Astrocyte (in vitro differentiated cells and primary cell): Measurements from ENCODE around the gene VWC2L. TPM values are rescaled to one million over a fixed set of nuclear protein-coding genes. Genes with fewer than 3 reads are reported as not detected.
A peak's percentile ranks its signal among the peaks of the same experiment; 100 is the strongest.

Experiments used
- DNase-seq: peaks from one replicate; pipeline ENCODE4 v3.0.0-alpha.2; 2010; ENCODE audit warnings: low read depth
- FAIRE-seq: peaks from 2 replicates; lab custom pipeline; 2011; peaks lifted over from hg19 to GRCh38; lab: Jason Lieb, UNC
- H2AFZ ChIP-seq: 2 replicates; pipeline ENCODE4 v1.6.0; 2012; ENCODE audit warnings: low read depth, low read length, inconsistent platforms
- H3K27ac ChIP-seq: 2 replicates; pipeline ENCODE4 v1.5.1; 2011; ENCODE audit warnings: low read depth, low read length, inconsistent platforms
- H3K27me3 ChIP-seq: 2 replicates; pipeline ENCODE4 v1.6.0; 2011; ENCODE audit warnings: low read length, inconsistent platforms; ENCODE audit not compliant: insufficient read depth
- H3K36me3 ChIP-seq: 2 replicates; pipeline ENCODE4 v1.5.1; 2011; ENCODE audit warnings: low read length, inconsistent platforms; ENCODE audit not compliant: insufficient read depth
- H3K4me1 ChIP-seq: 2 replicates; pipeline ENCODE4 v1.5.1; 2011; ENCODE audit warnings: low read length, inconsistent platforms; ENCODE audit not compliant: insufficient read depth
- H3K4me2 ChIP-seq: 2 replicates; pipeline ENCODE4 v1.6.0; 2012; ENCODE audit warnings: low read length, inconsistent platforms
- H3K4me3 ChIP-seq: 2 replicates; pipeline ENCODE4 v1.5.1; 2011; ENCODE audit warnings: low read depth, mild to moderate bottlenecking, low read length, inconsistent platforms; ENCODE audit not compliant: insufficient read depth
- H3K79me2 ChIP-seq: 2 replicates; pipeline ENCODE4 v1.6.0; 2012; ENCODE audit warnings: mild to moderate bottlenecking, low read length, inconsistent platforms; ENCODE audit not compliant: insufficient read depth
- H3K9ac ChIP-seq: 2 replicates; pipeline ENCODE4 v1.6.0; 2012; ENCODE audit warnings: mild to moderate bottlenecking, low read length, inconsistent platforms
- H3K9me3 ChIP-seq: 2 replicates; pipeline ENCODE4 v1.5.1; 2012; ENCODE audit warnings: low read depth, mild to moderate bottlenecking, low read length, inconsistent platforms; ENCODE audit not compliant: insufficient read depth
- H4K20me1 ChIP-seq: 2 replicates; pipeline ENCODE4 v1.6.0; 2012; ENCODE audit warnings: low read length, inconsistent platforms; ENCODE audit not compliant: insufficient read depth
- H3K27ac Mint-ChIP-seq: one replicate; pipeline ENCODE4 v1.8.0; 2021; ENCODE audit warnings: mild to moderate bottlenecking, mixed read lengths; ENCODE audit not compliant: unreplicated experiment
- H3K27me3 Mint-ChIP-seq: one replicate; pipeline ENCODE4 v1.8.0; 2021; ENCODE audit warnings: low read depth, mixed read lengths; ENCODE audit not compliant: unreplicated experiment
- H3K36me3 Mint-ChIP-seq: one replicate; pipeline ENCODE4 v1.8.0; 2021; ENCODE audit warnings: low read depth, mixed read lengths; ENCODE audit not compliant: unreplicated experiment
- H3K4me1 Mint-ChIP-seq: one replicate; pipeline ENCODE4 v1.8.0; 2021; ENCODE audit warnings: low read depth, mixed read lengths; ENCODE audit not compliant: unreplicated experiment
- H3K4me3 Mint-ChIP-seq: one replicate; pipeline ENCODE4 v1.8.0; 2021; ENCODE audit warnings: mild to moderate bottlenecking, moderate library complexity, mixed read lengths; ENCODE audit not compliant: unreplicated experiment
- H3K9me3 Mint-ChIP-seq: one replicate; pipeline ENCODE4 v1.8.0; 2021; ENCODE audit warnings: mild to moderate bottlenecking, mixed read lengths; ENCODE audit not compliant: unreplicated experiment
- CTCF ChIP-seq: IDR thresholded peaks from 2 replicates; pipeline ENCODE4 v1.5.1; 2011; ENCODE audit warnings: low read depth, mild to moderate bottlenecking, inconsistent platforms, low read length, moderate library complexity; ENCODE audit not compliant: insufficient read depth
- EZH2 ChIP-seq: IDR thresholded peaks from 2 replicates; pipeline ENCODE4 v1.6.1; 2012; ENCODE audit warnings: mild to moderate bottlenecking, low read length, inconsistent platforms; ENCODE audit not compliant: insufficient read depth
- total RNA-seq: library from RNA; stranded (reverse); gene quantifications from 2 replicates; pipeline ENCODE4 v1.2.1, GENCODE V29; 2021

The VWC2L gene
- total RNA-seq, 1 donor from 2014 or later = not detected

- FAIRE-seq (no peak), DNase-seq (peak; percentile 50)
- no peak overlapping the region for H3K9ac ChIP-seq
- no peaks in the 10 kb centered on the region for H3K36me3 ChIP-seq
- Mint-ChIP-seq H3K36me3 (no peaks in the 10 kb centered on the region), H3K27ac (peak overlapping the region; percentile 98), H3K4me1 (peaks cover 28% of the 10 kb centered on the region), H3K27me3 (no peaks in the 10 kb centered on the region), H3K9me3 (peaks cover 2% of the 10 kb centered on the region), H3K4me3 (no peak overlapping the region)
- no peaks in the 10 kb centered on the region for H3K79me2 ChIP-seq
- H2AFZ ChIP-seq = no peak overlapping the region
- no peak overlapping the region for H3K4me2 ChIP-seq
- no peak for TF ChIP-seq CTCF
- TF ChIP-seq EZH2 = no peak
- H3K9me3 ChIP-seq = no peaks in the 10 kb centered on the region
- H3K27ac ChIP-seq = no peak overlapping the region
- H3K4me1 ChIP-seq = peaks cover 8% of the 10 kb centered on the region
- H4K20me1 ChIP-seq = no peaks in the 10 kb centered on the region
- H3K27me3 ChIP-seq = no peaks in the 10 kb centered on the region
- H3K4me3 ChIP-seq = no peak overlapping the region
These were observed 166.9 kb downstream of the VWC2L start for GRCh38 chr2:214577769-214578168.

- no peak for TF ChIP-seq CTCF
- no peak for TF ChIP-seq EZH2
- Histone ChIP-seq H3K9me3 (no peaks in the 10 kb centered on the region), H2AFZ (peak overlapping the region; percentile 5), H3K36me3 (no peaks in the 10 kb centered on the region), H3K4me1 (peaks cover 8% of the 10 kb centered on the region), H3K27me3 (no peaks in the 10 kb centered on the region), H3K79me2 (no peaks in the 10 kb centered on the region), H3K4me2 (no peak overlapping the region), H3K9ac (no peak overlapping the region), H3K27ac (no peak overlapping the region), H4K20me1 (no peaks in the 10 kb centered on the region), H3K4me3 (no peak overlapping the region)
- DNase-seq (no peak), FAIRE-seq (no peak)
- Mint-ChIP-seq H3K4me3 (no peak overlapping the region), H3K27me3 (no peaks in the 10 kb centered on the region), H3K4me1 (peaks cover 28% of the 10 kb centered on the region), H3K9me3 (peaks cover 2% of the 10 kb centered on the region), H3K27ac (peak overlapping the region; percentile 98), H3K36me3 (no peaks in the 10 kb centered on the region)
These were observed 167.6 kb downstream of the VWC2L start for GRCh38 chr2:214578442-214578841.

- TF ChIP-seq EZH2 (no peak), CTCF (no peak)
- peak overlapping the region; percentile 83 for H3K27ac Mint-ChIP-seq
- no peaks in the 10 kb centered on the region for H3K27me3 Mint-ChIP-seq
- H4K20me1 ChIP-seq = no peaks in the 10 kb centered on the region
- H3K27ac ChIP-seq = no peak overlapping the region
- no peak overlapping the region for H2AFZ ChIP-seq
- H3K36me3 Mint-ChIP-seq = no peaks in the 10 kb centered on the region
- H3K9me3 Mint-ChIP-seq = peaks cover 2% of the 10 kb centered on the region
- no peak overlapping the region for H3K4me2 ChIP-seq
- DNase-seq (no peak), FAIRE-seq (no peak)
- no peaks in the 10 kb centered on the region for H3K36me3 ChIP-seq
- peaks cover 8% of the 10 kb centered on the region for H3K4me1 ChIP-seq
- no peaks in the 10 kb centered on the region for H3K9me3 ChIP-seq
- no peak overlapping the region for H3K4me3 Mint-ChIP-seq
- peaks cover 28% of the 10 kb centered on the region for H3K4me1 Mint-ChIP-seq
- no peaks in the 10 kb centered on the region for H3K27me3 ChIP-seq
- H3K79me2 ChIP-seq = no peaks in the 10 kb centered on the region
- H3K9ac ChIP-seq = no peak overlapping the region
- no peak overlapping the region for H3K4me3 ChIP-seq
These were observed 168.2 kb downstream of the VWC2L start for GRCh38 chr2:214579035-214579434.
